Cardiac fibroblast (primary cell): ENCODE data around the gene FAIM2.
"Not testable (repeated sequence)": the region's sequence is repeated elsewhere in the genome, so short reads cannot be mapped to it uniquely, and the experiment has no call there.

Experiments used
- DNase-seq, 2 donors: peaks; one replicate each; pipeline versions ENCODE4 v3.0.0 to v3.0.0-alpha.2; 2010; ENCODE audit warnings: low read depth in 2 of 2
- H3K4me3 ChIP-seq, 2 donors: replicated peaks in 1 of 2; 1 replicate in 1 of 2; 2 replicates in 1 of 2; pipeline ENCODE4 v1.5.1; 2011; ENCODE audit warnings: low read depth in 2 of 2, low read length in 2 of 2, mild to moderate bottlenecking in 2 of 2, moderate library complexity in 1 of 2
- TF ChIP-seq, protein P1 (sequence below): IDR thresholded peaks from one replicate; pipeline ENCODE4 v1.5.1; 2011; ENCODE audit warnings: low read depth, mild to moderate bottlenecking, low read length, inconsistent platforms

FAIM2 gene

DNA sequence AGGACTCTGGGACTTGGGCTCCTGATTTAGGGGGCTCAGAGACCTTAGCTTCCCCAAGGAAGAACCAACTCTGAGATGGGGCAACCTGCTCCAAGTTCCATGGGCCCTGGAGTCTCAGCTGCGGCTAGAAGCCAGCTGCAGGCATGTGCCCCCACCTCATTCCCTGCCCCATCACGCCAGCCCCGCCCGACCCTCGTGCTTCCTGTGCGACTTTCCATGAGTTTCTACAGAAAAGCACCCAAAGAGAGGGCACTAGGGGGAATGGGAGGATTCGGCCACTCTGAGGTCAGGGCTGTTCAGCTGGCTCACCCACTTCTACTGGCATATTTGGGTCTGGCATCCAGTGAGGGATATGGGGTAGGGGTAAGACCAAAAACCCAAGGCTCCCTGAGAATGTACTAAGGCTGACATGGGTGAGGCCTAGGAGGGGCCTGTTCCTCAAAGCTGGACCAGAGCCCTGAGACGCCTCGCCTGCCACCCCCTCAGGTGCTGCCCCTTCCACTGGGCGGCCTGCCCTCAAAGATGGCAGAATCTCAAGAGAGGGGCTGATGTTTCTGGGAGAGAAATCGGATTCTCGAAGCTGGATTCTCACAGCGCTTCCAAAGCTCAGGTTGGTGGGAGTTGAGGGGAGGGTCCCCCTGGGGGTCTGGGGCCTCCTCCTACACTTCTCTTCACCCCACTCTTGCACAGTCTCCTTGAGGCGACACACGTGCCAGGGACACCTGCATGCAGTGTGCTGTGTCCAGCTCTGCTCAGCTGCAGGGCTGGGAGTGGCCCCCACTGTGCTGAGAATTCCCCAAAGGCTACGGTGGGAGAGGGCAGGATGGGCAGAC lies 22.1 kb downstream of the FAIM2 start:
- no peak for DNase-seq
- TF ChIP-seq, protein P1, sequence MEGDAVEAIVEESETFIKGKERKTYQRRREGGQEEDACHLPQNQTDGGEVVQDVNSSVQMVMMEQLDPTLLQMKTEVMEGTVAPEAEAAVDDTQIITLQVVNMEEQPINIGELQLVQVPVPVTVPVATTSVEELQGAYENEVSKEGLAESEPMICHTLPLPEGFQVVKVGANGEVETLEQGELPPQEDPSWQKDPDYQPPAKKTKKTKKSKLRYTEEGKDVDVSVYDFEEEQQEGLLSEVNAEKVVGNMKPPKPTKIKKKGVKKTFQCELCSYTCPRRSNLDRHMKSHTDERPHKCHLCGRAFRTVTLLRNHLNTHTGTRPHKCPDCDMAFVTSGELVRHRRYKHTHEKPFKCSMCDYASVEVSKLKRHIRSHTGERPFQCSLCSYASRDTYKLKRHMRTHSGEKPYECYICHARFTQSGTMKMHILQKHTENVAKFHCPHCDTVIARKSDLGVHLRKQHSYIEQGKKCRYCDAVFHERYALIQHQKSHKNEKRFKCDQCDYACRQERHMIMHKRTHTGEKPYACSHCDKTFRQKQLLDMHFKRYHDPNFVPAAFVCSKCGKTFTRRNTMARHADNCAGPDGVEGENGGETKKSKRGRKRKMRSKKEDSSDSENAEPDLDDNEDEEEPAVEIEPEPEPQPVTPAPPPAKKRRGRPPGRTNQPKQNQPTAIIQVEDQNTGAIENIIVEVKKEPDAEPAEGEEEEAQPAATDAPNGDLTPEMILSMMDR, result no peak
- H3K4me3 ChIP-seq, result no peak overlapping the region

DNA sequence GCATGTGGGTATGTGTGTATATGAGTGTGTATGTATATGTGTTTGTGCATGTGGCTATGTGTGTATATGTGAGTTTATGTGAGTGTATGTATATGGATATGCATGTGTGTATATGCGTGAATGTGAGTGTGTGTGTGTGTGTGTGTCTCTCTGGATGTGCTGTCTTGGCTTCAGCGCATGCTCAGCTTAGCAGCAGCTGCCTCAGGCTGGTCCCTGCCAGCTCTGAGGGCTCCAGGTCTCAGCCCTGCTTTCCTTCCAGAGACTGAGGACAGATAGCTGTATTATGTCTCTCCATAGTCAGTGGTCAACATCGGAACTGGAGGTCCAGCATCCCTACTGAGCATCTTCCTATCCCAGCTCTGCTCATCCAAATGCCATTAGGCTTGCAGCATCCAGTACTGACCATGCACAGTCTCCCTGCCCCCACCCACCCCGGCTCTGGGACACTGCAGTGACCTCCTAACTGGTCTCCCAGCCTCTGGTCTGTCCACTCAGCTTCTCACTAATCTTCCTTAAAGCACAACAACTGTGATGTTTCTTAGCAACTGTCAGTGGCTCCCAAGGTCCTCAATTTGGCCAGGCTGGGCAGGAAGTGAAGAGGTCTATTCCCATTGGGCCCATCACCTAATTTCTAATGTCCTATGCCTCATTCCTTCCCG lies 22.8 kb downstream of the FAIM2 start:
- H3K4me3 ChIP-seq, result no peak overlapping the region
- no peak for DNase-seq
- TF ChIP-seq, protein P1, result no peak

DNA sequence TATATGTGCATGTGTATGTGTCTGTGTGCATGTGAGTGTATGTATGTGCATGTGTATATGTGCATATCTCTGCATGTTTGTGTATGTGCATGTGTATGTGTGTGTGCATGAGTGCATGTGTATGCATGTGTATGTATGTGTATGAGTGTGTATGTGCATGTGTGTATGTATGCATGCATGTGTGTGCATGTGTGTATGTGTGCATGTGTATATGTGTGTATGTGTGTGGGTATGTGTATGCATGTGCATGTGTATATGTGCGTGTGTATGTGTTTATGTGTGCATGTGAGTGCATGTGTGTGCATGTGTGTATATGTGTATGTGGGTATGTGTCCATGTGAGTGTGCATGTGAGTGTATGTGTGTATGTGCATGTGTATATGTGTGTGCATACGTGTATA lies 24.6 kb downstream of the FAIM2 start:
- not testable (repeated sequence) for H3K4me3 ChIP-seq, DNase-seq

DNA sequence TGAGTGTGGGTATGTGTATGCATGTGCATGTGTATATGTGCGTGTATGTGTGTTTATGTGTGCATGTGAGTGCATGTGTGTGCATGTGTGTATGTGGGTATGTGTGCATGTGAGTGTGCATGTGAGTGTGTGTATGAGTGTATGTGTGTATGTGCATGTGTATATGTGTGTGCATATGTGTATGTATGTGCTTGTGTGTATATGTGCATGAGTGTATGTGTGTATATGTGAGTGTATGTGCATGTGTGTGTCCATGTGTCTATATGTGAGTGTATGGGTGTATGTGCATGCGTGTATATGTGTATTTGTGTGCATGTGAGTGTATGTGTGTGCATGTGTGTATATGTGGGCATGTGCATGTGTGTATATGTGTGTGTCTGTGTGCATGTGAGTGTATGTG lies 25.7 kb downstream of the FAIM2 start:
- H3K4me3 ChIP-seq, result no peak overlapping the region
- TF ChIP-seq, protein P1, result no peak

DNA sequence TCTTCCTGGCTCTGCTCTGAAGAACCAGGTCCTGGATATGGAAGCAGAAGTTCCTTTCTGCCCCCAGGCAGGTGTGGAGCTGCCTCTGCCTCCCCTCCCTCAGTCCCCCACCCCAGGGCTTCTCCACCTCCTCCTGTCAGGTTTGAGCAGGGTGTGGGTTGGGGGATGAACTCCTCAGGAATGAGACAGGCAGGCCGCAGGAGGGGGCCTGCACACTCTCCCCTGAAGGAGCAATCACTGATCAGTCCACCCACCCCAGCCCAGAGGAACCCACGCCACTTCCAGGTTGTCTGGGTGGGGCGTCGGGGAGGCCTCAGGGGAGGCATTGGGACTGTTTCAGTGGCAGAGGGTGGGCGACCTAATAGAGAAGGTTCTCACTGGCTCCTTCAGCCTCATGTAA lies 26.6 kb downstream of the FAIM2 start:
- DNase-seq, result no peak
- H3K4me3 ChIP-seq, result no peak overlapping the region
- TF ChIP-seq, protein P1, result no peak

More for the DNA sequence above, 25.7 kb downstream of the FAIM2 start:
- no peak for DNase-seq

DNA sequence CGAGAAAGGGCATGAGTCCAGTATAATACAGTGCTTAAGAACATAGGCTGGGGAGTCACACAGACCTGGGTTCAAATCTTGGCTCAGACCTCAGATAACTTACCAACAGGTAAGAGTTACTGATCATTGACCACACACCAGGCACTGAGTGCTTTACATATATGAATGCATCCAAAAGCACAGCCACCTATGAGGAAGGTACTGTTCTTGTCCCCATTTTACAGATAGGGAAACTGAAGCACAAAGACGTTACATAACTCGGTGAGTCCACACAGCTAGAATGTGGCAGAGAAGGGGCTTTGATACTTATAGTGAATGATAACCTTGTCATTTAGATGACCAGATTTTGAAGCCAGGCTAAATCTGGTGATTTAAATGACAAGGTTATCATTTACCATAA lies 27.6 kb downstream of the FAIM2 start:
- TF ChIP-seq, protein P1, result no peak
- no peak for DNase-seq
- H3K4me3 ChIP-seq, result no peak overlapping the region

DNA sequence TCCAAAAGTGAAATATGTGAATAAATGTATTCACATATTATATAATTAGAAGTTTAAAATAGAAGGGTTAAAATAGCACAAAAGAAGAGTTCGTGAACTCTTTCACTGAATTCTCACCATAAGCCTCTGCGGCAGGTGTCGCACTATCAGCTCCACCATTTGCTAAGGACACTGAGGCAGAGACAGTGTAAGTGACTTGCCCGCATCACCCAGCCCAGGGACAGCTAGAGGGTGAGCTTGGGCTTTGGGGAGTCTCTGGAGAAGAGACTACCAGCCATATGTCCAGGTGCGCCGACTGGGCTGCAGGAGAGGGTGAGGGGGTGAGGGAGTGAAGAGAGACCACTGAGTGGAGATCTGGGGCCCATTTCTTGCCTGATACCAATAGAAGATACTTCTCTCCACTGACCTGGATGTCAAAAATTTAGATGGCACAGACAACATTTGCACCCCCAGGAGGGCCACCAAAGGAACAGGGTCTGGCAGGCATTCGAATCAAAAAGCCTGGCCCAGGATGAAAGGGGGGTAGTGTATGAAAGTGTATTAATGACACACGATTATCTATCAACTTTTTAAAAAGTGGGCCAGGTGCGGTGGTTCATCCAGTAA lies 28.5 kb downstream of the FAIM2 start:
- H3K4me3 ChIP-seq, result no peak overlapping the region
- DNase-seq, result no peak
- TF ChIP-seq, protein P1, result no peak
